NCI-H82 treated with DMSO at 0.1 percent for 48 hours (cell line): ENCODE measurements around the gene RANBP10.

ENCODE experiments used
- DNase-seq: peaks from one replicate; lab custom pipeline; 2025; ENCODE audit not compliant: unreplicated experiment; lab: John Stamatoyannopoulos, UW

Gene RANBP10

DNA sequence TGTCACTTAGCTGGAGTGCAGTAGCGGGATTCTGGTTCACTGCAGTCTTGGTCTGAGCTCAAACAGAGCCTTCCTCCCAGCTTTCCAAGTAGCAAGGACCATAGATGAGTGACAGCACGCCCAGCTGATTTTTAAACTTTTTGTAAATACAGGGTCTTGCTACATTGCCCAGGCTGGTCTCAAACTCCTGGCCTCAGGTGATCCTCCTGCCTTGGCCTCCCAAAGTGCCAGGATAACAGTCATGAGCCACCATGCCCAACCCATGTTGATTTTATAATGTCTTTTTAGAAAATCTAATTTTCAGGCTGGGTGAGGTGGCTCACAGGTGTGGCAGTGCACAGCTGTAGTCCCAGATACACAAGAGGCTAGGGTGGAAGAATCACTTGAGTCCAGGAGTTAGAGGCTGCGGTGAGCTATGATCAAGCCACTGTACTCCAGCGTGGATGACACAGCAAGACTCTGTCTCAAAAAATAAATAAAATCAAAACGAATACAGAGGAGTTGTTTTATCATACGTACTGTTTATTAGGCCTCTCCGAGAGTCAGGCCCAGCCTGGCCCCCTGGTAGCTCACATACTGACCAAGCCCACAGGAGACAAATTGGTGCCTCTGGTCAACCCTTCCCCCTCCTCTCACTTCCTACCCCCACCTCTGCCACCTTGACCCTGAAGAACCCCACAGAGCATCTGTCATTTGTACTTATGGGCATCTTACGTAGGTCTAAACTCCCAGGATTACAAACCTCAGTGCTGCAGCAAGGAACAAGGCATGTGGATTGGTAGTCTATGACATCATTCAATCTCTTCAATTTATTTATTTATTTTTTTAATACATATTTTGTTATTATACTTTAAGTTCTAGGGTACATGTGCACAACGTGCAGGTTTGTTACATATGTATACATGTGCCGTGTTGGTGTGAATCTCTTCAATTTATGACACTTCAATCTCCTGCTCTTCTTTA, 126.1 kb downstream of the RANBP10 start:
- peak; percentile 25 for DNase-seq

- no peak for DNase-seq
Measured at GRCh38 chr16:67678354-67679023, 127.9 kb downstream of the RANBP10 start.

GRCh38 chr16:67677712-67678111, 128.6 kb downstream of the RANBP10 start:
- DNase-seq = no peak

DNA sequence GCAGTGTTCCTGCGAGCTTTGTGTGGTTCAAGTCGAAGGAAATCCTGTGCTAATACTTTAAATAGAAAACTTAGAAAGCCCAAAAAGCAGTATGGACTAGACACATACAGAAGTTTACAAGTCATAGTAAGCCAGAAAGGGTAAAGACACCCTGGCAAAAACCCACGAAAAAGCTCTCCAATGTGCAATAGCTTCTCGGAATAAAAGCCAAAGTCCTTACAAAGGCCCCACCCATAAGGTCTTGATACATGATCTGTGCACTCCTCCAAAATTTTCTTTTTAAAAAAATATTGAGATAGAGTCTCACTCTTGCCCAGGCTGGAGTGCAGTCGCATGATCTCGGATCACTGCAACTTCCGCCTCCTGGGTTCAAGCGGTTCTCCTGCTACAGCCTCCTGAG, 129.4 kb downstream of the RANBP10 start:
- no peak for DNase-seq

GRCh38 chr16:67676516-67676915, 129.8 kb downstream of the RANBP10 start:
- no peak for DNase-seq

- DNase-seq = no peak
Measured at GRCh38 chr16:67675999-67676398, 130.4 kb downstream of the RANBP10 start.

GRCh38 chr16:67675579-67675935, 130.8 kb downstream of the RANBP10 start:
- DNase-seq = no peak

GRCh38 chr16:67674851-67675578, 131.3 kb downstream of the RANBP10 start:
- DNase-seq = no peak

GRCh38 chr16:67673712-67674580, 132.4 kb downstream of the RANBP10 start:
- no peak for DNase-seq
